T-helper 1 cell treated with Interleukin-12 subunit alpha and Interleukin-12 subunit beta and Interleukin-4 antibody, amounts not matched to agents 30 ng/mL and 1 ng/mL, for 36 hours (primary cell): ENCODE measurements around the gene ASB1. TPM values are rescaled to one million over a fixed set of nuclear protein-coding genes. Genes with fewer than 3 reads are reported as not detected.

Source experiments
- intact Hi-C: fragments of 100-400 bp; cut with micrococcal nuclease; formaldehyde crosslinking; loops from one replicate; pipeline ENCODE4 v1.15.1; 2024
- total RNA-seq: library from RNA; stranded (reverse); gene quantifications from 2 replicates; pipeline ENCODE4 v1.2.3, GENCODE V29; 2022

ASB1 gene
- total RNA-seq, 1 donor from 2014 or later, result 37.2 TPM

DNA sequence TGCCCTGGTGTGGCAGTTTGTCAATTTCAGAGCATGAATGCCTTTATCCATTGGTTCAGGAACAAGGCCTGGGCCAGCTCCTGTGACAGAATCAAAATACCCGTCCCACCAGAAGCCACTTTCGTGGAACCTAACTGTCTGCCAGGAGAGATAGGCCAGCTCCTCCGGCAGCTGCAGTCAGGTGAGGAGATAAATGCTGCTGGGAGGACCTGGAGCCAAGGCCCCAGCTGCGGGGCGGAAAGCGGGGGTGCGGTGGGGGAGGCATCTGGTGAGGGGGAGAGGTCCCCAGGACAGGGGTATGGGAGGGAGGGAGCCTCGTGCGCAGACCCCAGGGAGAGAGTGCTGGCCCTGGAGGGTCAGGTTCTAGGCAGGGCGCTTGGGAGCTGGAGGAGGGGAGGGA, 4.4 kb upstream of the ASB1 start:
- intact Hi-C loops, result no loop called here

DNA sequence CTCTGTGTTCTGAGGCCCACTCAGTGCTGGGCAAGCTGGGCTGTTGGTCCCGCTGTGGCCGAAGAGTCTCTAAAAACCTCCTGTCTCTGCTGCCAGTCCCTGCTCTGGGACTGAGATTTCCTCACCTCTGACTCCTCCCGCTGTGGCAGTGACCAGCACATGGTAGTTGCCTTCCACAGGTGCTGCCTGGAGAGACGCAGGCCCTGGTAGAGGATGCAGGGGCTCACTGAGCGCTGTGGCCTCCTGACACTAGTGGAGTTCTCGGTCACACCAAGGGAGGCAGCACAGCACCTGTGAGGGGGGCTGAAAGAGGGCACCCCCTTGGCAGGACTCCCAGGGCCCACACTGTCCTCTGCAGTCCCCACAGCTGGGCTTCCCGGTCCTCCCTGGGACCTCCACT, 3.8 kb upstream of the ASB1 start:
- intact Hi-C loops, result no loop called here

DNA sequence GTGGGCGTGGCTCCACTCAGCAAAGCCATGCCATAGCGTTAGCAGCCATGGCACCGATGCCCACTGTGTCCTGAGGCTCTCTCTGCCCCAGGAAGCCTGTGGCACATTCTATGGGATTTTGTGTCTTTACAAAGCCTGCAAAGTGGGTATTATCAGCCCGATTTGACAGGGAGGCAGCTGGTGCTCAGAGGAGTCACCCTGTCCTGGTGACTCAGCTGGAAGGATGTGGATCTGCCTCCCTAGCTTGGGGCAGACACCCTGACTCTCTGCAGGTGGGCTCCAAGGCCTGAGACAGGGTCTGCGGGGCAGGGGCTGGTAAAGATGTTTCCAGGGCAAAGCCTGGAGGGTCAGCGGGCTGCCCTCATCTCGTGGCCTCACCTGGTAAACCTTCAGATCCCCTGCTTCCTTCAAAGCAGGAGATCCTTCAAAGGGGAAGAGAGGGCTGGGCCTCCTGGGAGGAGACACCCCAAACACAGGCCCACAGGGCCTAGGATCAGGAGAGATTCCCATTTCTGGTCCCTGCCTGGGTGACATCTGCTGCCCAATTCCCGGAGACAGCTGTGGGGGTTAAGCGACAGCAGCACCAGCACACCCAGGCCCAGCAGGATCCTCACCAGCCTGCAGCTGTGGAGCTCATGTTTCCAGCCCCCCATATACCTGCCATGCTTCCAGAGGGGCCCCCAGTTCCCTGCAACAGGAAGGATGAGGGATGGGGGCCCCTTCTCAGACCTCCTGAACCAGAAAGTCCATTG, 3.0 kb upstream of the ASB1 start:
- intact Hi-C loops, result no loop called here

DNA sequence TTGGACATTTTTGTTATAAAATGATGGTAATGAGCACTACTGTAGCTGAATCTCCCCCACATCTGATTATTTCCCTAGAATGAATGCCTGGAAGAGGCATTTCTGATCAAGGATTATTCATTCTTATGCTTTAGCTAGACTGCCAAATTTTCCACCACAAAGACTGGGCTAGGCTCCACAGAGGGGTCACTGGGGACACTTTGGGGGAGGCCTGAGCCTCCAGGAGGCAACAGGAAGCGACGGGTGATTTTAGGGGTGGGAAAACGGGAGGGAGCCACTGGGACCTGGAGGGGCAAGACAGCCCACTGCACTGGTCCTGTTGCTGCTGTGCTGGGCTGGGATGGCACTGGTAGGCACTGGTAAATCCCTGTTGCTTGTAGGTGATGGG, 2.4 kb upstream of the ASB1 start:
- intact Hi-C loops, result no loop called here

DNA sequence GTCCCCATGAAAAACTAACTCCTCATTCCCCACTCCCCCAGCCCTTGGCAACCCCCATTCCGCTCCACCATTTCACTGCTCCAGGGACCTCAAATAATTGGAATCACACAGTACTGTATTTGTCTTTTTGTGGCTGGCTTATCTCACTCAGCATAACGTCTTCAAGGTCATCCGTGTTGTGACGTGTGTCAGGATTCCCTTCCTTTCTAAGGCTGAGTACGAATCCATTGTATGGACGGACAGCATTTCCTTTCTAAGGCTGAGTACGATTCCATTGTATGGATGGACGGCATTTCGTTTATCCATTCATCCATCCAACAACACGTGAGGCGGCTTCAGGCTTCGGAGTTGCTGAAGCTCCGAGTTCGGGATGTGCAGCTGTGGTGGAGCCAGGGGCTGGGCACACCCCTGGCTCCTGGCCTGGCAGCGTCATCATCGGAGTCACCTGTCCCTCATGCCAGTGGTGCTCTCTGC, 1.2 kb upstream of the ASB1 start:
- intact Hi-C loops, result loop anchor here (5.0 kb wide), 2 partner anchors 458 to 733 kb away; partner anchors contain the start of gene UBE2F

DNA sequence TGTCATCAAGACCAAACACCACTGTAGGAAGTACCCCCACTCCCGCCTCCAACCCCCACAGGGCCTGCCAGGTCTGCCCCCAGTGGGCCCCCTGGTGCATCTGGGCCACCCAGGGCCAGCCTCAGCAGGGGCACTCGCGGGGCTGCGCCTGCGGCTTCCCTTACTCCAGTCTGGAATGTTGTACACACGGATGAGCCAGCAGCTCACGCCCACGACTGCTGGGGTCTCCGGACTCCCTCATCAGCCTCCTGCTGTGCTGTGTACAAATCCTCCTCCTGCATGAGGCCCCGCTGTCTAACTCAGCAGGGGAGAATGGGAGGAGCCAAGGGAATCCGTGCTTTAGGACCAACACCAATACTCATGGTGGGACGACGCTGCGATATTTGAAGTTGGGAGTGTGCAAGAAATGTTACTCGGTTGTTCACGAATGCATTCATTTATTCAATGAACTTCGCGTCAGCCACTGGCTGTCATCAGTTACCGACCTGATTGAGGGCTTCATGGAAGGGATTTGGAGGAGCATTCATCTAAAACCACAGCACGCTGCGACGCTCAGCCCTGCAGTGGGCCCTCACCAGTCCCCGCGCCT, 654 bp upstream of the ASB1 start:
- intact Hi-C loops, result loop anchor here (1.0 to 5.0 kb wide), 9 partner anchors 37 to 1341 kb away; partner anchors contain the start of genes COPS8, ILKAP, PER2 and TRAF3IP1

DNA sequence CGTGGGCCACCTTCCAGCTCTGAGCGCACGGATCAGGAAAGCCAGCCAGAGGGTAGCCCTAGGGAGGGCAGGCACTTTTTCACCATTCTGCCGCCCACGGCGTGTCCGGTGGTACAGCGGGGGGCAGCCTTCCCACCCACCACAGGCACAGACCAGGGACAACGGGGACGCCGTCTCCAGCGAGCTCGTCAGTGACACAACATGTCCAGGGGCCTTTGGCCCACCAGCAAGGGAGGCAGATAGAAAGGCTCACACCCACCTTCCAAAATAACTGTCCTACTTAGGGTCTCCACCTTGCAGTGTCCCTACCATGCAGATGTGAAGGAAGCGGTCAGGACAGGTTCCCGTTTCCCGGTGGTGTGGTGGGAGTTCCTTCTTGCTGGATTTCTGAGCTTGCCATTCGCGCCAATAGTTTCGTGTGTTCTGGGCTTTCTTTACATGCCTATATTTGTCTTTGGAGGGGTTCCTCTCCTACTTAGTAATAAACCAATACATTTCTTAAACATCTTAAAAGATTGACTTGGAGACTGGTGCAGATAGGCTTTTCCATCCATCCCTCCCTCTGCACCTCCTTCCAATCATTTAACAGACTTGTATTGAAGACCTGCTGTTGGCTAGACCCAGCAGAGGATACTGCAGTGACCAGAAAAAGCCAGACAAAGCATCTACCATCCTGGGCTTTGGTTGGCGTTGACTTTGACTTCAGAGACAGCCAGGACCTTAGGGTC, 872 bp downstream of the ASB1 start:
- intact Hi-C loops, result loop anchor here (2.0 to 5.0 kb wide), 6 partner anchors 35 to 735 kb away; partner anchors contain the start of genes ILKAP and UBE2F

DNA sequence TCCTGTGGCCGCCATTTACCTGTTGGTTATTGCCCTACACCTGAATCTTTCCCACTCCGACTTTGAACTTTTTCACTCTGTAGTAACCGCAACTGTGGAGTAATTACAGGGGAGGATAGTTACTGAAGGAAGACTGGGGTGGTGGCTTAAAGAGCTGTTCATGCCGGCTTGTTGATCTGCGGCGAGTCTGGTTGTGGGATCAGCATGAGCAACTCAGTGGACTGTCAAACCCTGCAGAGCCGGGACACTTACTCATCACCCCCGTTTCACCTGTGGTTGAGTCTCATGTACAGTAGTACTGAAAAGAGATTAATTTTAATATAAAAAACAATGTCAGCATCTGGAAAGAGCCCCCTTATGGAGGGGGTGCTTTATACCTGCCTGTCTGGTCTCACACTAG, 2.1 kb downstream of the ASB1 start:
- intact Hi-C loops, result loop anchor here (5.0 kb wide), 2 partner anchors 462 to 737 kb away; partner anchors contain the start of gene UBE2F

DNA sequence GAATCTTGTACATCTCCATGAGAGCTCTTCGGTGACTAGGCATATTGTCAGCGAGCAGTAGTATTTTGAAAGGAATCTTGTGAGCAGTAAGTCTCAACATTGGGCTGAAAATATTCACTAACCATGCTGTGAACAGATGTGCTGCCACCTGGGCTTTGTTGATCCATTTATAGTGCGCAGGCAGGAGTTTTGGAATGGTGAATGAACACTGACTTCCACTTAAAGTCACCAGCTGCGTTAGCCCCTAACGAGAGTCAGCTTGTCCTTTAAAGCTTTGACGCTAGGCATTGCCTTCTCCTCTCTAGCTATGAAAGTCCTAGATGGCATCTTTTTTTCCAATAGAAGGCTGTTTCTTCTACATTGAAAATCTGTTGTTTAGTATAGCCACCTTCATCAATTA, 4.1 kb downstream of the ASB1 start:
- intact Hi-C loops, result no loop called here

DNA sequence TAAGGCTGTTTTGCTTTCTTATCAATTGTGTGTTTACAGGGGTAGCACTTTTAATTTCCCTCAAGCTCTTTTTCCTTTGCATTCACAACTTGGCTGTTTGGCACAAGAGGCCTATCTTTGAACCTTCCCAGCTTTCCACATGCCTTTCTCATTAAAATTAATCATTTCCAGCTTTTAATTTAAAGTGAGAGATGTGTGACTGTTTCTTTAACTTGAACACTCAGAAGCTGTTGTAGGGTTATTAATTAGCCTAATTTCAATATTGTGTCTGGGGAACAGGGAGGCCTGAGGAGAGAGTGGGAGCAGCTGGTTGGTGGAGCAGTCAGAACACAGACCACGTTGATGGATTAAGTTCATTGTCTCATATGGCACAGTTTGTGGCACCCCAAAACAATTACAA, 4.7 kb downstream of the ASB1 start:
- intact Hi-C loops, result no loop called here

DNA sequence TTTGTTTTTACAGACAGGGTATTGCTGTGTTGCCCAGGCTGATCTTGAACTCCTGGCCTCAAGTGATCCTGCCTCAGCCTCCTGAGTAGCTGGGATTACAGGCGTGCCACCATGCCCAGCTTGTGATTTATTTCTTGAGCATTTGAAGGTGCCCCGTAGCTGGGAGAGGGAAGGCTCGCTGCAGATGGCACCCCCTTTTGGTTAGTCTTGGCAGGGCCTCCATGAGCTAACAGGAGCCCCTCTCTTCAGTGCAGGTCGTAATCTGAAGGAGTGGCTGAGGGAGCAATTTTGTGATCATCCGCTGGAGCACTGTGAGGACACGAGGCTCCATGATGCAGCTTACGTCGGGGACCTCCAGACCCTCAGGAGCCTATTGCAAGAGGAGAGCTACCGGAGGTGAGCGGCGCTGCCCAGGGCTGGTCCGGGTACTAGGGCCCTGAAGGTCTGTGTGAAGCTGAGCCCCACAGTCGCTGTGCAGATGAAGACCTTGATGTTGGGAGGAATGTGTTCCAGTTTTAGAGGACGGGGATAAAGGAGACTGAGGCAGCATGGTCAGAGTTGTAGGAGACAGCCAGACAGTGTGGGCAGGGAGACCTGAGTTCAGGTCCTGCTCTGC, 6.7 kb downstream of the ASB1 start:
- intact Hi-C loops, result no loop called here

DNA sequence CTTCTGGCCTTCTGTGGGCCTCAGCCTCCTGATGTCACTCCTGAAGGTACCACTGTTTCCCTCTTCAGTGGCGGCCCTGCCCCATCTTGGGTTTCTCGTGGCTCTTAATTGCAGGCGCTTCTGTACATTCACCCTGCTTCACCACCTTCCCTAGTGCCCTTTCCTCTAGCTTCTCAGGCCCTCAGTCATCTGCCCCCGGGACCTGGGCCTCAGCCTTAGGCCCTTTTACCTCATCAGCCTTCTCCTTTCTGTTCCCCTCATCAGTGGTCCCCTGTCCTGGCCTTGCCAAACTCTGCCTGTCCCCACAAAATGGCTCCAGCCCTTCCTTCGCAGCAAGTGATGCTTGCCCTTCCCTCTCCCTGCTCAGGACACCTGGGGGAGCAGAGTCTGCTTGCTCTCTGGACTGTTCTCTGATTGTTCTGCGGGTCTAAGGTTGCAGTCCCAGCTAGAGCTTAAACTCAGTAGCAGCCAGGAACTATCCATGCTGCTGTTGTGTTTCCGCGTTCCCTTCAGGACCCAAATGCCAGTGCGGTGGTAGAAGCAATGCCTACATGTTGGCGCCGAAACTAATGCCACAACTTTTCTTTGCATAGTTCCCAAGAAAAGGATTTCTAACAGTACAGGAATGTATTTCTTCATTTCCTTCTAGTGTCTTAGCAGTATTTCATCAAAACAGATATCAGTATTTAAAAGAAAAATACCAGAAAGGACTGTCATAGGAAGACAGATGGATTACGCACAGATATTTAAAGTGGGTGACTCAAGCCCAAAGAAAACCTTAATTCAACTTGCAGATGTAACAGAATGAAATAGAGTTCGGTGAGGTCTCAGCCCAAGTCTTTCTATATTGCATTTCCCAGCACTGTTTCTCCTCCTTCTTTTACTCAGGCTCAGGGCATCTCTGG, 7.5 kb downstream of the ASB1 start:
- intact Hi-C loops, result no loop called here

DNA sequence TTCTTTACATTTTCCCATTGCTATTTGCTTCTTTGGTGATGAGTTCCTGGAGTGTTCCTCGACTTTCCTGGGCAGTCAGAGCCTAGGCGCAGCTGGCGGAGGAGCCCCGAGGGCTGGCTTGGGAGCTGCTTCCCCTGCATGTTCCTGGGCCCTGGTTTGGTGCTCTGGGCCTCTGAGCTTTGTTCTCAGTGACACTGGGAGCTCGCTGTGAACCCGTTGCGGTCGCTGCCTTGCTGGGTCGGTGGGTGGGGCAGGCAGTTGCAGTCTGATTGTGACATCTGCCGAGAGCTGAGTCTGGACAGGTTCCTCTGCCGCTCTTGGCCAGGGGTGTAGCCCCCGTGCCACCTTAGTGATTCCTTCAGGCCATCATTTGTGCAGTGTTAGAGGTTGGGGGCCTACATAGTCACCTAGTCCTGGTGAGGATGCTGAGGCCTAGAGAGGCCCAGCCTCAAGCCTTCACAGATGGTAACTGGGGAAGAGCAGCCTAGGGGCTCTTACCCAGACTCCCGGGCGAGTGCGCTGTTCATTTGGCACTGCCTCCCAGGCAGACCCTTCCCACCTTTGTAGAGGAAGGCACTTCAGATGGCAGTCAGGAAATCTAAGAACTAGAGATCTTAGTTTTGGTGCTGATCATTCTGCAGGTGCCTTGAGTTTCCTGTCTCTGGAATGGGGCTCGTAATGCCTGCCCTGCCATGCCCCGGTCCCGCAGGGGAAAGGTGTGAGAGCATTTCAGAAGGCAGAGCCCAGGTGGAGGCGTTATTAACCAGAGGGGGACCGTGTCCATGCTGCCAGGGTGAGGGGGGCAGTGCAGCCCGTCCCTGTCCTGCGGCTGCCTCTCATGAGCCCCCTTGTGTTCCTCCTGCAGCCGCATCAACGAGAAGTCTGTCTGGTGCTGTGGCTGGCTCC, 8.4 kb downstream of the ASB1 start:
- intact Hi-C loops, result no loop called here

DNA sequence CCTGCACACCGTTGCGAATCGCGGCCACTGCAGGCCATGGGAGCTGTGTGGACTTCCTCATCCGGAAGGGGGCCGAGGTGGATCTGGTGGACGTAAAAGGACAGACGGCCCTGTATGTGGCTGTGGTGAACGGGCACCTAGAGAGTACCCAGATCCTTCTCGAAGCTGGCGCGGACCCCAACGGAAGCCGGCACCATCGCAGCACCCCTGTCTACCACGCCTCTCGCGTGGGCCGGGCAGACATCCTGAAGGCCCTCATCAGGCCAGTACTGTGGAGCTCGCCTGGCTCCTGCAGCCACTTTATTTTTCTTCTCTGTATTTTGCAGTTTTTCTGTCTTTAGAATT, 9.0 kb downstream of the ASB1 start:
- intact Hi-C loops, result no loop called here

DNA sequence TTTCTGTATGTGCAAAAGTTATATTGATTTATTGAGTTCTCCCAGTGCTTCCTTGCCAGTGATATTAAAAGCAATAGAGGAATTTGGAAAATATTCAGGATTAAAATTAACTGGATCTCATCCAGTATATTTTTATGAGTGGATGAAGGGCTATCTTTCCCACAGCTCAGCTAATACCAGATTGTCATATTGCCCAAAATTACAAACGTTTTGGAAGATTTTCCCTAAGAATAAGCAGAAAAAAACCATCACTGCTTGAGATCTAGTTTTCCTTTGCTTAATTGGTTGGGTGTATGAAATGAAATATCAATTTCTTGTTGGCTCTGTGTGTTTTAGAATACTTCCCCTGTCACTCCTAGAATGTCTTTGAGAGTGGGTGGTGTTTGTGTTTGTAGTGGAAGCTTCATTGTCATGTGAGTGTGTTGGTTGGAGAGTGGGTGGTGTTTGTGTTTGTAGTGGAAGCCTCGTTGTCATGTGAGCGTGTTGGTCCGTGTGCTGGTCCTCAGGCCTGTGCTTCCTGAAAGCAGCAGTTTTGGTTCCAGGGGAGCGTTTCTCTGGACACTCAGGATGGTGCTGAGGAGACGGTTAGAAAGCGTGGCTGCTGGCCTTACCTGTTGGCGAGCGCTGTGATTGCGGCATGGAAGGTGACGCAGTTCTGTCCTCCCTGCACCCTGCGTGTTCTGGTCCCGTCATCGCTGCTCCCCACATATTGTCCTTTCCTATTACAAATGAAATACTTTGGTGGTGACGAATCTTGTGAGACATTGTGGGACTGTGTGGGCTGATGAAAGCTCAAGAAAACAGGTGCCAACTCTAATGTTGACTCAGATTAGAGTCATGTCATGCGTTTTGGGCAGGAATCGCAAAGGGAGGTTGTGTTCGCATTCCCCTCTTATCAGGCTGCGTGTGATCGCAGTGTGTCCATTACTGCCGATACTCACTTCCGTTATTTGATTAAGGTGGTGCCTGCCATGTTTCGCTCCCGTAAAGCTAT, 12.4 kb downstream of the ASB1 start:
- intact Hi-C loops, result no loop called here

DNA sequence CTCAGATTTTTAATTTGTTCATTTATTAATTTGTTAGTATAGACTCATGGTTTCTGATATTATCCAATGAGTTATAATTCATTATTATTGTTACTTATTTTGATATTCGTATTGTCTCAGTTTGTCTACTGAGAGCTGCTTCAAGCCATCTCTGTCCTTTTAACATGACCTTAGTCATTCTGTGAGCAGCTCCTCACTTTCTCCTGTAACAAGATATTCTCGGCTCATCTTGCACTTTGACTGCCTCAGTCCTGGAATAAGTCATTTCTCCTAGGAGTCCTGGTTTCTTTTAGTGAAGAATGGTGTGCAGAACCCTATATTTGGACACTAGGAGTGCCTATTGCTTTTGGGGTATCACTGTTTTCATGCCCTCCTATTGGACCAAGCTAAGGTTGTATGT, 13.2 kb downstream of the ASB1 start:
- intact Hi-C loops, result no loop called here

DNA sequence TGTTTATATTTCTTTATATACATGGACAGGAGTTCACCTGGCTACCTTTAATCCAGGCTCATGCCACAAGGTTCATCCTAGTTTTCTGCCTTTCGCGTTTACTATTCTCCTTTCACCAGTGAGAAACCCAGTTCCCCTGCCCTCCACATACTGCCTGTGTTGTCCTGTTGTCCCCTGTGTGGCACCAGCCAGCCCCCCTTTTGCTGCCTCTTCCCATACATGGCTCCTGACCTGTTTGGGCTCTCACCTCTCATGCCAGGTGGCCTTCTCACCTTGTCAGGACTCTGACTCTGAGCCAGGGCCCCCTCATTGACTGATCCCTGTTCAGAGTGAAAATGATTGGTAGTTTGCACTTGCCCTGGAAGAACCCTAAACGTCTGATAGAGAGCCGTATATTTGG, 13.6 kb downstream of the ASB1 start:
- intact Hi-C loops, result no loop called here

DNA sequence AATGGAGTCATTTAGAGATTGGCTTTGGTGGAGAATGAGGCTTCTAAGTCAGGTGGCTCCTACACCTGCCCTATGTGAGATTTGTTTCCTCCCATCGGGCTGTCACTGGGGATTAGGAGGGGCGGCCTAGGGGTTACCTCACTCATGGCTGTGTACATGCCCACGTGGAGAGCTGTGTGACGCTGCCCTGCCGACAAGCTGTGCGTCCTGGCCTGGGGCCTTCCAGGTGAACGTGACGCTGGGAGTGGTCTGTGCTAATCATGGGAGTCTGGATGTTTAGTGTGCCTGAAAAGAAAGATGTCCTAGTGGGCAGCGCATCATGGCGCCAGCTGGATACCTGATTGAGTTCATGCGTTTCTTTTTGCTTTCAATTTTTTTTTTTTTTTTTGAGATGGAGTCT, 14.0 kb downstream of the ASB1 start:
- intact Hi-C loops, result no loop called here
